ENCODE results near the gene SPACA7. TPM values are rescaled to one million over a fixed set of nuclear protein-coding genes. Genes with fewer than 3 reads are reported as not detected.

The SPACA7 gene
- polyA plus RNA-seq, 3 donors: not detected

- no peak for TF ChIP-seq CTCF (IDR thresholded peaks at IDR 0.05)
- H3K9me3 Mint-ChIP-seq: peaks cover 0 to 13% (median 7%) of the 10 kb centered on the region in 7 donors
- H3K27ac ChIP-seq (ENCODE audit: low read depth in 1 of 2, low read length in 2 of 2): no peak overlapping the region
- no peak for DNase-seq
- no peaks in the 10 kb centered on the region for H3K9me3 ChIP-seq (replicated peaks in 1 of 2; ENCODE audit: control insufficient read depth in 1 of 2, insufficient read depth in 1 of 2, low read length in 2 of 2)
- H3K4me2 ChIP-seq (replicated peaks; ENCODE audit: extremely low read depth, low read length, poor library complexity, severe bottlenecking): no peak overlapping the region
- no peak overlapping the region for H3K4me3 Mint-ChIP-seq
- H3K36me3 ChIP-seq (replicated peaks in 1 of 2; ENCODE audit: control insufficient read depth in 1 of 2, insufficient read depth in 2 of 2, low read length in 2 of 2): no peaks in the 10 kb centered on the region
- no peaks in the 10 kb centered on the region for H3K27me3 ChIP-seq (ENCODE audit: control insufficient read depth in 2 of 2, insufficient read depth in 2 of 2, low read length in 2 of 2)
- H4K20me1 ChIP-seq (ENCODE audit: insufficient read depth, low read length): no peaks in the 10 kb centered on the region
- H3K9ac ChIP-seq (ENCODE audit: insufficient read depth, low read length, poor library complexity, severe bottlenecking): no peak overlapping the region
- H3K4me3 ChIP-seq (replicated peaks in 1 of 3; ENCODE audit: low read depth in 2 of 3, low read length in 3 of 3): no peak overlapping the region
- no peaks in the 10 kb centered on the region for H3K79me2 ChIP-seq (ENCODE audit: insufficient read depth, low read length)
- peaks cover 0 to 9% (median 3%) of the 10 kb centered on the region in 3 donors for H3K27me3 Mint-ChIP-seq (ENCODE audit: low read depth in 3 of 3)
- no peaks in the 10 kb centered on the region for H3K4me1 Mint-ChIP-seq
- H3K4me1 ChIP-seq (ENCODE audit: control insufficient read depth in 1 of 2, insufficient read depth in 2 of 2, low read length in 2 of 2): no peaks in the 10 kb centered on the region
- WGBS (ENCODE audit: insufficient coverage): 99% methylated on average over 4 of the region's 4 CpGs
- intact Hi-C loops (cut with micrococcal nuclease): no loop called here
- H2AFZ ChIP-seq (ENCODE audit: insufficient read depth, low read depth, low read length, poor library complexity, severe bottlenecking): no peak overlapping the region
- peak overlapping the region in 1 of 7 donors; percentile 20 for H3K27ac Mint-ChIP-seq
- H3K36me3 Mint-ChIP-seq: no peaks in the 10 kb centered on the region
Measured at GRCh38 chr13:112358156-112358555, 18.0 kb upstream of the SPACA7 start.

- Histone ChIP-seq H3K36me3 (replicated peaks in 1 of 2; ENCODE audit: control insufficient read depth in 1 of 2, insufficient read depth in 2 of 2, low read length in 2 of 2) (no peaks in the 10 kb centered on the region), H3K79me2 (ENCODE audit: insufficient read depth, low read length) (no peaks in the 10 kb centered on the region), H3K9me3 (replicated peaks in 1 of 2; ENCODE audit: control insufficient read depth in 1 of 2, insufficient read depth in 1 of 2, low read length in 2 of 2) (peaks cover 14 to 33% of the 10 kb centered on the region in 2 donors), H2AFZ (ENCODE audit: insufficient read depth, low read depth, low read length, poor library complexity, severe bottlenecking) (no peak overlapping the region), H3K4me3 (replicated peaks in 1 of 3; ENCODE audit: low read depth in 2 of 3, low read length in 3 of 3) (no peak overlapping the region), H3K4me1 (ENCODE audit: control insufficient read depth in 1 of 2, insufficient read depth in 2 of 2, low read length in 2 of 2) (no peaks in the 10 kb centered on the region), H3K9ac (ENCODE audit: insufficient read depth, low read length, poor library complexity, severe bottlenecking) (no peak overlapping the region), H3K27ac (ENCODE audit: low read depth in 1 of 2, low read length in 2 of 2) (no peak overlapping the region), H3K4me2 (replicated peaks; ENCODE audit: extremely low read depth, low read length, poor library complexity, severe bottlenecking) (no peak overlapping the region), H4K20me1 (ENCODE audit: insufficient read depth, low read length) (no peaks in the 10 kb centered on the region), H3K27me3 (ENCODE audit: control insufficient read depth in 2 of 2, insufficient read depth in 2 of 2, low read length in 2 of 2) (no peaks in the 10 kb centered on the region)
- intact Hi-C loops (cut with micrococcal nuclease): no loop called here
- Mint-ChIP-seq H3K36me3 (no peaks in the 10 kb centered on the region), H3K9me3 (peaks cover 11 to 35% (median 21%) of the 10 kb centered on the region in 7 donors), H3K4me1 (no peaks in the 10 kb centered on the region), H3K4me3 (no peak overlapping the region), H3K27ac (no peak overlapping the region), H3K27me3 (ENCODE audit: low read depth in 3 of 3) (peaks cover 0 to 3% (median 1%) of the 10 kb centered on the region in 3 donors)
- no peak for TF ChIP-seq CTCF (IDR thresholded peaks at IDR 0.05)
- DNase-seq: no peak
- 81% methylated on average over 4 of the region's 5 CpGs for whole genome bisulfite sequencing (ENCODE audit: insufficient coverage)
Measured at GRCh38 chr13:112362021-112362420, 14.1 kb upstream of the SPACA7 start.

All from CD14-positive monocyte (primary cell).